Measurements from ENCODE around the gene MAP4K4.

MAP4K4 gene

DNA sequence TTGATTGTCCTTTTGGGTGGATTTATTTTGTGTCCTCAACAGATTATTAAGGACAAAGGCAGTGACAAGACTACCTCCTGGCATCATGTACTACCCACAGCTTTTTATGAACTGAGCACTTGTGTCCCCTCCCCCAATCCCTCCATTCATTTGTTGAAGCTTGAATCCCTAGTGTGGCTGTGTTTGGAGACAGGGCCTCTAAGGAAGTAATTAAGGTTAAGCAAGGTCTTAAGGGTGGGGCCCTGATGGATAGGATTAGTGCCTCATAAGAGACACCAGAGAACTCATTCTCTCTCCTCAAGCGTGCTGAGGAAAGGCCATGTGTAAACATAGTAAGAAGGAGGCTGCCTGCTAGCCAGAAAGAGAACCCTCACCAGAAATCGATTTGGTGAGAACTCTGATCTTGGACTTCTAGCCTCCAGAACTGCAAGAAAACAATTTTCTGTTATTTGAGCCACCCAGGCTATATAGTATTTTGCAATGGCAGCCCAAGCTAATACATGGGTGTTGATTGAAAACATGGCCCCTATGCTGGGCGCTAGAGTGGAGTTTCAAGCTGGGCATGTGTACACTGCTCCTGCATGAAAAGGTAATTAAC lies 3.4 kb upstream of the MAP4K4 start:
- DNase-seq = no peak

GRCh38 chr2:101696272-101697123 lies 1.0 kb upstream of the MAP4K4 start:
- DNase-seq = no peak

DNA sequence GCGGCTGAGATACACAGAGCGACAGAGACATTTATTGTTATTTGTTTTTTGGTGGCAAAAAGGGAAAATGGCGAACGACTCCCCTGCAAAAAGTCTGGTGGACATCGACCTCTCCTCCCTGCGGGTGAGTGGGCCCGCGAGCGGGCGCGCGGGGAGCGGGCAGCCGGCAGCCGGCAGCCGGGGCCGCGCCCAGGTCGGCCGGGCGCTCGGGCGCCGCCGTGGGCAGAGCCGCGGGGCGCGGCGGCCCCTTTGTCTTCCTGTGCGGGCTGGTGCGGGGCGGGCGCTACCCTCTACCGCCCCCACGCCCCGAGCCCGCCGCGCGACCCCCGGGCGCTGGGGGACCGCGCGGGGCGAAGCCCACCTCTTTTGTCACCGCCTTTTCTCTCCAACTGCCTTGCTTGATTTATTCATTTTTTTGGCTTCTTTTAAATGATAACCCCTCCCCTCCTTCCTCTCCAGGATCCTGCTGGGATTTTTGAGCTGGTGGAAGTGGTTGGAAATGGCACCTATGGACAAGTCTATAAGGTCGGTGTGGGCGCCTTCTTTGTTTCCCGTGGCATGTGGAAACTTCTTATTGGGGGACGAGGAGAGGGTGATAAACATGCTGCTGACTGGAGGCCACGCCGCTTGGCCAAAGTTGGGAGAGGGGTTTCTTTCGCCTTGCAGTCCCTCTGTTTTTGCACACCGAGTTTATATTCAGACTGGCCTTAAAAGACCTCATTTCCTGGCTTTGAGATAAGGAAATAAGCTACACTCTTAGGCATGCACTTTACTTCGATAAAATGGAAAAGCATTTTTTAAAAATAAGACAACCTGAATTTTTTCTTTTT lies 722 bp downstream of the MAP4K4 start:
- peak; percentile 40 for DNase-seq

DNA sequence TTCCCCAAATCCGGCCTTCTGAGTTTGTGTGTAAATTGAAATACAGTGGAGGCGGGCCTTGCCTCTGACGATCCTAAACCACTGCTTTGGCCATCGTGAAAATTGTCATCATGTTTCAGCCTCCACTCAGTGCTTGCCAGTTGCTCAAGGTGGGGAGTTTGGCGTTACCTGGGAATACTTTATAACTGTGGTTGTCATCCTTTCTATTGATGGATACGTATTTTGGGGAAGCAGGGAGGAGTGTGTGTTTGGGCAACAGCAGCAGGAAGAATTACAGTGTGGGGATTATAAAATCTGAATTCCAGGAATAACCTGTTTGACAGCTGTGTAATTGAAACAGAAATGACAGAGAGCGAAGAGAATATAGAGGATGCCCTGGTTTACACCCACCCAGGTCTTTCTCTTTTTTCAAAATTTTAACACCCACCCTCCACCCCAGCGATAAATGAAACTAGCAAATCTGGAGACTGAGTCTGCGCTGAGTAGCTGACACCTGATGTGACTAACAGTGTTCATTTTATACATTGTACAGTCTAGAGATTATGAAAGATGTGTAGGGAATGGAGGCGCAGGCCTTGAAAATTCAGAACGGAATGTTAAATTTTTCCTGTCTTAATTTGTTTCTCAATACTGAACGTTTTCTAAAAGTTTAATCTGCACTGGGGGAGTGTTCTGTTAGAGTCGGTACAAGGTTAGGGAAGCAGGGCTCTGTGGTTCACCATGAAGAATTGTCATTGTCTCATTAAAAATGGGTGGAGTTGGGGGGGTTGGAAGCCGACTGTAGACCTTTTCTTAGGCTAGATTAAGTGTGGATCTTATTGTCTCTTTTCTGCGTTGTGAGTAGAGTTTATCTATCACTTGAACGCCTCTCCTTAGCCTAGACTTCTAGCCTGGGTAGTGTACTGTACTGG lies 1.6 kb downstream of the MAP4K4 start:
- DNase-seq = peak; percentile 38

DNA sequence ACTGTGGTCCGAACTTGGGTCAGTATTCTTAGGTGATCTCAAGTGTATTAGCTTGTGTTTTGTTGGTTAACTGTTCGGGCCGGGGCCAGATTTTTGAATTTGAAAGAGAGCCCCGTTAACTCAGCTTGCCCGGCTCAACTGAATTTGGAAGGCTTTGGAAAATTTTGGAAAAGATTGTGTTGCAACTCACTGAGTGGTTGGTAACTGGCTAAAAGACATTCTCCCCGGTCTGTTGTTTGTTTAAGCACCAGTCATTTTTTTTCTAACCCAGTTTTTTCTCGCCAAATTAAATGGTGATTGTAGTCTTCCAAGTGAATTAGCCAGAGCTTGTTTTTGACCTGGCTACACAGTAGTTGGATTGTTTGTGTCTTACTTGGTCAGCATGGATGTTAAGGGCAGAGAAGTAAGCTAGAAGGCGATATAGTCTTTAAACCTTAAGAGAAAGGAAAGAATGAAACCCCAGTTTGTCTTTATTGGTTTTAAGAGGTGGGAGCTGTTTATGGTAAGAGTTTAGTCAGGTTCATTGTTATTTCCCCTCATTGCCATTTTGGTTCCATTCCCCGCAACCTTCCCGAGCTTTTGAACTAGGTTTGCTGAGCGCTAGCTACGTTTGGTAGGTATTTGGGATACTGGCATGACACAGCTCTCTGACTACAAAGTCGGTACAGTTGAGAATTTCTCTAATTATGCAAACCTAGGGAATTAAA lies 2.4 kb downstream of the MAP4K4 start:
- DNase-seq = no peak

DNA sequence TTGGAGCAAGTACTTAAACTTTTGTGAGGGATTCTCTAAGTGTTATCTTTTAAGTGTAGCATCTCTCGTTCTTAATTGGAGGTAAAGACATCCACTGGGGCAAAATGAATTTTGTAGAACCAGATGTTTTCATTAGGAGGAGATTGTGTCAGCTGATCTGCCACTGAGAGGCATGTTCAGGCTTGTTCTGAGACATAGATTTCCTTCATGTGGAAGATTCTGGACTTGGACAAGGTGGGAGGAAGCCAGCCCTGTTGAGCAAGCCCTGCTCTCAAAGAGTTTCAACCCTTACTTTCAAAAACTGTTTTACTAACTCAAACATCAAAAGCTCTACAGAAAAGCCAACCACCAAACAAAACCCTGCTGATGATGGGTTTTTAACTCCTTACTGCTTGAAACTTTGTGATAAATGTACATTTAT lies 6.5 kb downstream of the MAP4K4 start:
- DNase-seq = peak; percentile 38

- no peak for DNase-seq
Observed at GRCh38 chr2:101704816-101705578, 7.5 kb downstream of the MAP4K4 start.

DNA sequence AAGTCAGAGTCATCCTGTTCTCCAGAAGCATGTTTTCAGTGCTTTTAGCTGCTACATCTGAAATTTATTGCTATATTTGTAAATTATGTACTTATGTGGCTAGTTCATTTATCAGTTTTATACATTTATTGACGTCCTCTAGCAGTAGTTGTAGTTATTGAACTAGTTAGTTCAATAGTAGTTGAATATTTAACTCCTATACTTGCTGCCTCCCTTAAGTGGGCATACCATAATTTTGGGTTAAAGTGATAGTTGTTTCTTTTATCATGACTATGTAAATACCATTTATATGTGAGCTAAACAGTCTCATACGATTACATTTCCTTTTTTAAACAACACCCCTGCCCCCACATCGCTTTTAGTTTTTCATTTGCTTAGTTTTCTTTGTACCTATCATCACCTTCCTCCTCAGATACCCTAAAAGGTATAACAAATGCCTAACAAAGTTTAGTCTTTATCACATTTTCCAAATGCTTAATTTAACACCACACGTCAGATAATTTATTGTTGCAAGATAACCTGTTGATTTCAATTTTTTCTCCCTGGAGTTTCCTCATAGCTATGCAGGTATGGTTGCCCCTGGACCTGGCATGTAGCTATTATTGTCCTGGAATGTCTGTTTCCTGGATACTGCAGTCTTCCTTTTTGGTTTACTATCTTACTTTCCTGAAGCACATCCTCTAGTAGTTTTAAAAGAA lies 8.8 kb downstream of the MAP4K4 start:
- no peak for DNase-seq

DNA sequence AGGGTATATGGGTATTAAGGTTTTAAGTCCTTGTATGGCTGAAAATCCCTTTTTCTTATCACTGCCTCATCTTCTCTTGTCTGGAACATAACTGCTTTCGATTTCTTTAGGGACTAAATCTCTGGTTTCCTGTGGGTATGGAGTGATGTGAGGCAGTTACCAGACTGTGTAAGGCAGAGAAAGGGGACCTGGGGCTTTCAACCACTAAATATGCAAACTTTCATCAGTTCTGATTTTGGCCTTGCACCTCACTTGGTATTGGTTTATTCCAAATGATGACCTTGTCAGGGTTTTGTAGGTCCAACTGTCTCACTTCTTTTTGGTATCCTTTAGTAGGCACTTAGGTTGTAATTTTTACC lies 9.3 kb downstream of the MAP4K4 start:
- peak; percentile 70 for DNase-seq

DNA sequence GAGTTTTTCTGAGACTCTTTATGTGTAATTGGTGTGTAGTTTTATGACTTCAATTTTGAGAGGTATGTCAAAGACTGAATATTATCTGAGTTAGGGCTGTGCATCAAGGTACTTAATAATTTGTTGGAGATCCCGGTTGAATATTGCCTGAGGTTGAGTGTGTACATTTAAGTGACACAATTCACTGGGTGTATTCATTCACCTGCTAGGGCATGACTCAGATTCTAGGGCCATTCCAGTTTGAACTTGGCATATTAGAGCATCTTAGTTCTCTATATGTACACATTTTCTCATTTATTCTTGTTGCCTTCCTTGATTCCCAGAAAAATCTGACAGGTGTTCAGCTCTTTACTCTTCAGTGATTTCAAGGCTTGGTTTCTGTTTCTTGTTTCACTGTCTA lies 12.5 kb downstream of the MAP4K4 start:
- DNase-seq = no peak

DNA sequence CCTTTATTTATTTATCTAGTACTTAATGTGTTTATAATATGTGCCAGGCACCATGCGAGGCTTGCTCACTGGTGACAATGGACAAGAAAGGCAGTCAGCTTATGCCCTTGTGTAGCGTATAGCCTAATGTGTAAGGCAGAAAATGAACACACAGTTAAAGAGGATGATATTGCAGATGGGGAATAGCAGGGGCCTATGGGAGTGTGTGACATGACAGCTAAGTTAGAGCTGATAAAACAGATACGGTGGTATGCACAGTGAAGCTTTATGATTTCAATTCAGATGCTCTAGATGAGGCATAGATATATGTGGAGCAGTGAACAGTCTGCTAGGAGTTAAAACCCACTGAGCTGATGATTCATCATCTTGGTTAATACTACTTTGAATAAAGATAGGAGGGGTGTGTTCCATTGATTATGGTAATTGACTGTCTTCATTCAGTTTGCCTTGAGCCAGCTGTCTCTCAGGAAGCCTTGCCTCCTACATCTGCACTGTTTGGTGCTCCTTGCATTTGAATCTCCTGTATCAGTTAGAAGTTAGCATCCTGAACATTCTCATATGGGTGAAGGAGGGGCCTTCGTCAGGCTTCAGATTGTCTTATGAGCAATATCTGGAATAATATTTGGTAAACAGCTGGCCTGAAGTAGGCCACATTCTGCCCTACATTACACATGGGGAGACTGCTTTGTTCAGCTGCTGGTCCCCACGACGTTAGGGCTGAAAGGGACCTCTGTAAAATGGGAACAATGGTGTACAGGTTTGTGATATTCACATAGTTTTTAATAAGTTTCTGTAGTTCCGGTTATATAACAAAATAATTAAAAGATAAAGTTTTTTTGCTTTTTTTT lies 13.2 kb downstream of the MAP4K4 start:
- peak; percentile 32 for DNase-seq

DNA sequence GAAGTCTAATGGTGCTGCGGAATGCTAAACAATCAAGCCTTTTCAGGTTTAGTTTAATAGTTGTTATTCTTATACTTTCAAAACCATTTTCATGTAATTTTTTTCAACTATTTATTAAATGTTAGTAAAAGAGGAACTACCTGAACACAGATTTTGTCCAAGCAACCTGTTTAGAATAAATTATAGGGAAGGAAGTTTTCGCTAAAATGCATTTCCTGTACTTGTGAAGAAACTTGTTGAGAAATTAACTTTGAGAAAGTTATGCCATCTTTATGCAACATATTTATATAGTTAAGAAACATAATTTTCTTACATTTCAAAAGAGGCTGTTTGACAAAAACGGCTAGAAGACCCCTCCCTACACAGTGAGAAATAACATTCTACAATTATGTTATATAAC lies 16.6 kb downstream of the MAP4K4 start:
- DNase-seq = no peak

DNA sequence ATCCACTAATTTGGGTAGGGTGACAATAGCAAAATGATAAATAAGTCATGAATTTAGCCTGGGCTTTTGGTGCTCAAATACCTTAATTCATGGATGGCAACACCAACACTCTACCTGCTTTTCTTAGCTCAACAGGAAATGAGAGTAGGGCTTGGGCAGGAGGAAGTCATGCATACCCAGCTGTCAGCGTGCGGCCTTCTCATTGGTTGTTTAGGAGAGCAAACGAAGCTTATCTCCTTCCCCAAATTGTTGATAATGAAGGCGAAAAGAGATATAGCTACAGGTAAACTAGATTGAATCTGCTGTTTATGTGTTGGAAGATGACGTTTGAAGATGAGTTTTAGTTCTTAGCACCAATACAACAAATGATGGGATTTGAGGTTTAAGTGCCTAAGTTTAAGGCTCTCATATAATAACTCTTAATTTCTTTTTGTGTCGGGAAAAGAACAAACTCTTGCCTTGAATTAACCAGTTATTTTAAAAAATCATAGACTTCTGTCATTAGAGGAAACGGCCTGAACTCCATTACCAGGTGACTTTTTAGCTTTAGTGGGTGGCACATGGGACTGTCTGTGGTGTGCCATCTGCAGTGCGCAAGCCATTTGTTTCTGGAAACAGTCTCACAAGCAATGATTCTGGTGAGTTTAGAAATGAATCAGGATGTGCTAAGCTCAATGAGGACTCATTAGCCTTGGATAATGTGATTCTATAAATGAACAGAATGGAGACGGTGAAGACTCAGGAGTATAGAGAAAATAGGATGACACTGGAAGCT lies 19.8 kb downstream of the MAP4K4 start:
- DNase-seq = peak; percentile 73

DNA sequence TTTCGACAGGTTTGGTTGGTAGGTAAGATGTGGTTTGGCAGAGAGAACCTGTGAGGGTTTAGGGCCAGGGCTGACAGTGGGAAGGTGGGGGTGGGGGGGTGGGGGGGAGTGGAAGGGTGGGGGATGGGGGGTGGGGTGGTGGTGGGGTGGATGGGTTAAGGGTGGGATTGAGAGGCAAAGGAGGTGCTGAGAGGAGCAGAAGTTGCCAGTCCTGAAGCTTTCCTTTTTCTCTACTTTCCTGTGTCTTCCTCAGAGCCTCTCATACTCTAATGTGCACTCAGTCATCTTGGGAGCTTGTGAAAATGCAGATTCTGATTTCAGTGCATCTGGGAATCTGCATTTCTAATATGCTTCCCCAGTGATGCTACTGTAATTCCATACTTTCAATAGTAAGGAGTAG lies 21.0 kb downstream of the MAP4K4 start:
- DNase-seq = no peak

- DNase-seq = peak; percentile 57
Observed at GRCh38 chr2:101718993-101719571, 21.6 kb downstream of the MAP4K4 start.

DNA sequence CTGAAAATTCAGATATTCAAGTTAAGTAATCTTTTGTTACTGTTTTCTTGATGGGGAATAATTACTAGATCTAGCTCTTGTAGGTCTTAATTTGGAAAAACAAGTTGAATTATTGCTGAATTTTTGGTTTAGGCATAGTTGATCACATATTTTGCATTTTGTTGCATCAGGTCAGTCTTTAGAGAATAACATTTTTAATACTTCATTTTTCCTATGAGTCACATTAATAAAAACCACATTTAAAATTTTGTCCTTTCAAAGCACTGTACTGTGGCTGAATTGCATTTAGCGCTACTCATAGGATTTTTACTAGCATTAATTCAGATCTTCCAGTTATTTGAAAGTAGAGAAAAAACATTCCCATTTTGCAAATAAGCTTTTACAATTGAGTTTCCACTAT lies 23.2 kb downstream of the MAP4K4 start:
- DNase-seq = no peak

GRCh38 chr2:101722864-101723263 lies 25.4 kb downstream of the MAP4K4 start:
- no peak for DNase-seq

DNA sequence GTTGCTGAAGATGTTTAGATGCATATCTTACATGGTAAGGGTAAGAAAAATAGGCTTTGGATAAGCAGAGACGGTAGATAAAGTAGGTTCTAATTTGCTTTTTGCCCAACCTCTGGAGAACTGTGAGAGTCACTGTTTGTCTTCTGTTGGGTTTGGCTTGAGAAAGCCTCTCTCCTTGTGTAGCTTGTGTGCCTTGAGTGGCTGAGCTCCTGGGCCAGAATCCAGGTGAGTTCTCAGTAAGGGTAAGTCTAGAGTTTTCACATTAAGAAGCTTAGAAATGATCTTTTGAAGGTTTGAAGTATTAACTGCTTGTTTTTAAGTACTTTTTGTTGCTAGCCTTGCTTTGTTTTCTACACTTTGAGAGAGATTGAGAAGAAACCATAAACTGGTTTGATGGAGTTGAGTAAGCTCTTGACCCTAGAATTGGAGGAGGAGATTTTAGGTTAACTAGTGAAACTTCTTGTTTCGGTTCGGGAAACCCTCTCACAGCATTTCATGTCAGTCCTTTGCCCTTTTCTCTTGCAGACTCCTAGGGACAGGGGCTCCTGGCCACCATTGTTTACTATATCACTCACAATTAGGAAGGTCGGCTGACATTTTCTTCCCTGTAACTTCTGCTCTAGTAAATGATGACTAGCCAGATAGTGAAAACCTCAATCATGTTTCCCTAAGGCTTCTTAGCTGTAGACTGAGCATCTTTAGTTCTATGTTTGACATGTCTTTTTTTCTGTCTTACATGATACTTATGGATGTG lies 26.0 kb downstream of the MAP4K4 start:
- no peak for DNase-seq

All from CD4-positive, alpha-beta T cell treated with Interleukin-21 for 1 hour (primary cell).